ENCODE data around the gene SPOCK1.

GRCh38 chr5:137336161-137336560, 163.0 kb downstream of the SPOCK1 start:
- TF ChIP-seq NFRKB (IDR thresholded peaks at IDR 0.05): no peak
- TF ChIP-seq ARNT (IDR thresholded peaks at IDR 0.05): no peak
- no peak for TF ChIP-seq FOXA1 (IDR thresholded peaks at IDR 0.05)
- TF ChIP-seq HDGF (IDR thresholded peaks at IDR 0.05; ENCODE audit: borderline replicate concordance): no peak
- TF ChIP-seq FOXM1 (IDR thresholded peaks at IDR 0.05; ENCODE audit: borderline replicate concordance): no peak
- no peak for TF ChIP-seq SP1 (IDR thresholded peaks at IDR 0.05)
- TF ChIP-seq SUZ12 (IDR thresholded peaks at IDR 0.05): no peak
- TF ChIP-seq ELF4 (IDR thresholded peaks at IDR 0.05): no peak

Data from HEK293T (cell line).